GM12878 (cell line): ENCODE measurements around the gene DCAF11. TPM values are rescaled to one million over a fixed set of nuclear protein-coding genes. Genes with fewer than 3 reads are reported as not detected.
A peak's percentile ranks its signal among the peaks of the same experiment; 100 is the strongest.

Experiments
- BCL3 ChIP-seq: IDR thresholded peaks from 2 replicates; pipeline ENCODE4 v1.6.1; 2011; ENCODE audit warnings: borderline replicate concordance, low read depth, mild to moderate bottlenecking, moderate library complexity, low read length; ENCODE audit not compliant: insufficient read depth, poor library complexity, severe bottlenecking
- E2F8 ChIP-seq: fragments of 450-650 bp; IDR thresholded peaks from 2 replicates; pipeline ENCODE4 v1.6.1; 2018; ENCODE audit warnings: mild to moderate bottlenecking, low read depth, moderate library complexity; ENCODE audit not compliant: partially characterized antibody
- ELK1 ChIP-seq: IDR thresholded peaks from 2 replicates; pipeline ENCODE4 v1.6.1; 2012; ENCODE audit warnings: low read depth, low read length, improper control_type of control experiment
- FOXK2 ChIP-seq: fragments of 450-650 bp; IDR thresholded peaks from 2 replicates; pipeline ENCODE4 v1.6.1; 2017; ENCODE audit warnings: mild to moderate bottlenecking, moderate library complexity
- HDGF ChIP-seq: fragments of 450-650 bp; IDR thresholded peaks from 2 replicates; pipeline ENCODE4 v1.6.1; 2016; ENCODE audit warnings: antibody characterized with exemption
- MAX ChIP-seq: IDR thresholded peaks from 2 replicates; pipeline ENCODE4 v1.6.1; 2012; ENCODE audit warnings: low read depth, low read length, improper control_type of control experiment
- PBX3 ChIP-seq: IDR thresholded peaks from 2 replicates; pipeline ENCODE4 v1.6.1; 2011; ENCODE audit warnings: mild to moderate bottlenecking, low read depth, low read length, moderate library complexity; ENCODE audit not compliant: insufficient replicate concordance
- POLR2AphosphoS2 ChIP-seq: IDR thresholded peaks from 2 replicates; pipeline ENCODE4 v1.6.1; 2011; ENCODE audit warnings: low read depth, mild to moderate bottlenecking, low read length, improper control_type of control experiment, moderate library complexity
- REST ChIP-seq: IDR thresholded peaks from 2 replicates; pipeline ENCODE4 v1.6.1; 2012; ENCODE audit warnings: mild to moderate bottlenecking, low read depth, low read length
- TCF12 ChIP-seq: IDR thresholded peaks from 2 replicates; pipeline ENCODE4 v1.6.1; 2011; ENCODE audit warnings: low read depth, mild to moderate bottlenecking, low read length
- ZBED1 ChIP-seq: IDR thresholded peaks from 2 replicates; pipeline ENCODE4 v1.6.1; 2016; ENCODE audit warnings: borderline replicate concordance
- ZBTB40 ChIP-seq: fragments of 450-650 bp; IDR thresholded peaks from 2 replicates; pipeline ENCODE4 v1.6.1; 2016; ENCODE audit warnings: mild to moderate bottlenecking, moderate library complexity, borderline replicate concordance
- polyA plus RNA-seq, 11 experiments: library from polyadenylated mRNA; depleted of rRNA in 4 of 11; unstranded in 6 of 11; stranded (reverse) in 5 of 11; fragments of >200 nt; fragmentation: Nextera tagmentation in 4 of 11; fragmentation: Illumina TruSeq in 1 of 11; extraction: Ambion mirVana in 4 of 11; extraction: Trizol in 1 of 11; gene quantifications; 1 replicate in 1 of 11; 2 replicates in 10 of 11; pipeline versions ENCODE4 v1.2.1 to v1.2.3, GENCODE V29; 2011 to 2016; ENCODE audit warnings: inconsistent platforms in 2 of 11, missing spikeins in 2 of 11, low read depth in 1 of 11
- total RNA-seq, 4 experiments: library from RNA; depleted of rRNA in 3 of 4; stranded (reverse); fragments of >200 nt in 3 of 4; fragmentation: Illumina TruSeq in 1 of 4; extraction: Trizol in 1 of 4; gene quantifications; 2 replicates each; pipeline versions ENCODE4 v1.2.1 to v1.2.3, GENCODE V29; 2013 to 2021

DCAF11 gene
- total and polyA plus RNA-seq, 10 of the 15 experiments (the other 5 are each of a cell fraction or from before 2014, with no cell fraction given) = 13.4 to 91.2 (median 68.7) TPM

GRCh38 chr14:24141097-24141880 is 26.7 kb downstream of the DCAF11 start, which contains the start of gene EMC9 (continued):
- no peak for TF ChIP-seq E2F8
- TF ChIP-seq TCF12 = 0 out of 2 replicates have a peak, but pooled peaks have one; percentile 37
- peak; percentile 72 for TF ChIP-seq PBX3
- TF ChIP-seq BCL3 = no peak
- TF ChIP-seq REST = no peak
- peak; percentile 79; the same call in 1 of the 2 replicates for TF ChIP-seq ZBTB40
- TF ChIP-seq POLR2AphosphoS2 = peak; percentile 74
- TF ChIP-seq ZBED1 = no peak
- TF ChIP-seq HDGF = no peak; the same call in 1 of the 2 replicates
- peak; percentile 36; the same call in 1 of the 2 replicates for TF ChIP-seq ELK1
- peak; percentile 52; the same call in 1 of the 2 replicates for TF ChIP-seq FOXK2
- peak; percentile 56; the same call in 1 of the 2 replicates for TF ChIP-seq MAX
